ENCODE data around the gene ATXN7. TPM values are rescaled to one million over a fixed set of nuclear protein-coding genes. Genes with fewer than 3 reads are reported as not detected.

ATXN7 gene
- polyA plus RNA-seq, 3 donors, result 2.7 to 29.5 (median 3.2) TPM

DNA sequence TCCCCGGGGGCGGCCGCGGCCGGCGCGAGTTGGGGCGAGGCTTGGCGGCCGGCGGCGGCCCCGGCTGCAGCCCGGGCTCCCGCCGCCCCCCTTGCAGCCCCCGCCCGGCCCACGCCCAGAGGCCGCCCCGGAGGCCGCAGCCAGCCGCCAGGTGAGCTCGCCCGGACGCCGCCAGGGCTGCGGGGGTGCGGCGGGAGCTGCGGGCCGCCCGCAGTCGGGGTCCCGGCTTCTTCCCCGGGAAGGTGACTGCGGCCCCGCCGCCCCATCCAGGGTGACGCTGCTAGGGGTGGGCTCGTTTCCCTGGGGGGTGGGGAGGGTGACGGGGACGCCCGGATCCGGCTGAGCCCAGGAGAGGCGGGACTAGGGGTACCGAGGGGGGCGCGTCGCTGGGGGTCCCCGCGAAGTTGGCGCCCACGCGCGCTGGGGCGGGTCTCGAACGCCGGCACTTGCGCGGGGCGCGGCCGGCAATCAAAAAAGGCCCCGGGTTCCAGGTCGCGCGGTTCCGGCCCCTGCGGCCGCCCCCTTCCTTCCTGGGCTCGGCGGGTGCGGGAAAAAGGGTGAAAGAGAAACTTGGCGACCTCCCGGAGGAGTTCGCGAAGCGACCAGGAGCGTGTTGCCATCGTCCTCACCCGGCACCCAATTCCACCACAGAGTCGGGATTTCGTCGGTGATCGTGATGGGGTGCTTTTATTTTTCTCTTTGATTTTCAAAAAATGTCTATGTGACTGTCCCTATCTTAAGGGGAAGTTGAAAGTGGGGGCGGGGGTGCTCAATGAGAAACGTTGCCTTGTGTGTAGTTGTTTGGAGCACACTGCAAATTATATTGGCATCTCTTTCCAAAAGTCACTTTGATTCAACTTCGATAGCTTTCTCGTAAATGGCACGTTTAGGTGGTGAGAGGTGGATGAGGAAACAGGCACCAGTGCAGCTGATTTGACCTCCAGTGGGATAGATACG, 619 bp downstream of the ATXN7 start:
- 0% methylated on average over 58 of the region's 93 CpGs for WGBS (ENCODE audit: insufficient coverage)
- Histone ChIP-seq H3K79me2 (ENCODE audit: insufficient read depth, low read length) (peaks cover 96% of the 10 kb centered on the region), H3K9me3 (replicated peaks in 1 of 2; ENCODE audit: control insufficient read depth in 1 of 2, insufficient read depth in 1 of 2, low read length in 2 of 2) (no peaks in the 10 kb centered on the region), H3K27me3 (ENCODE audit: control insufficient read depth in 2 of 2, insufficient read depth in 2 of 2, low read length in 2 of 2) (no peaks in the 10 kb centered on the region), H3K4me1 (ENCODE audit: control insufficient read depth in 1 of 2, insufficient read depth in 2 of 2, low read length in 2 of 2) (peaks cover 22 to 26% of the 10 kb centered on the region in 2 donors), H3K27ac (ENCODE audit: low read depth in 1 of 2, low read length in 2 of 2) (peak overlapping the region; percentile 85 to 93), H3K4me3 (replicated peaks in 1 of 3; ENCODE audit: low read depth in 2 of 3, low read length in 3 of 3) (peak overlapping the region; percentile 83 to 92 (median 90)), H2AFZ (ENCODE audit: insufficient read depth, low read depth, low read length, poor library complexity, severe bottlenecking) (peak overlapping the region; percentile 79), H3K4me2 (replicated peaks; ENCODE audit: extremely low read depth, low read length, poor library complexity, severe bottlenecking) (peak overlapping the region; percentile 87), H3K9ac (ENCODE audit: insufficient read depth, low read length, poor library complexity, severe bottlenecking) (peak overlapping the region; percentile 95), H4K20me1 (ENCODE audit: insufficient read depth, low read length) (peaks cover 23% of the 10 kb centered on the region), H3K36me3 (replicated peaks in 1 of 2; ENCODE audit: control insufficient read depth in 1 of 2, insufficient read depth in 2 of 2, low read length in 2 of 2) (peaks cover 0 to 13% of the 10 kb centered on the region in 2 donors)
- Mint-ChIP-seq H3K27ac (peak overlapping the region; percentile 89 to 97 (median 97)), H3K9me3 (no peaks in the 10 kb centered on the region), H3K4me3 (peak overlapping the region; percentile 96), H3K4me1 (peaks cover 39% of the 10 kb centered on the region), H3K36me3 (peaks cover 12 to 24% of the 10 kb centered on the region in 2 donors), H3K27me3 (ENCODE audit: low read depth in 3 of 3) (peaks cover 0 to 3% (median 3%) of the 10 kb centered on the region in 3 donors)
- DNase-seq, result peak; percentile 44 to 48 (median 45)
- intact Hi-C loops (cut with micrococcal nuclease), result loop anchor here (2.0 to 10.0 kb wide), 3 partner anchors 49 to 159 kb away; partner anchors contain the start of genes PSMD6 (in 1 of the 2) and SCAANT1 (in 1 of the 2)
- TF ChIP-seq, protein P1, sequence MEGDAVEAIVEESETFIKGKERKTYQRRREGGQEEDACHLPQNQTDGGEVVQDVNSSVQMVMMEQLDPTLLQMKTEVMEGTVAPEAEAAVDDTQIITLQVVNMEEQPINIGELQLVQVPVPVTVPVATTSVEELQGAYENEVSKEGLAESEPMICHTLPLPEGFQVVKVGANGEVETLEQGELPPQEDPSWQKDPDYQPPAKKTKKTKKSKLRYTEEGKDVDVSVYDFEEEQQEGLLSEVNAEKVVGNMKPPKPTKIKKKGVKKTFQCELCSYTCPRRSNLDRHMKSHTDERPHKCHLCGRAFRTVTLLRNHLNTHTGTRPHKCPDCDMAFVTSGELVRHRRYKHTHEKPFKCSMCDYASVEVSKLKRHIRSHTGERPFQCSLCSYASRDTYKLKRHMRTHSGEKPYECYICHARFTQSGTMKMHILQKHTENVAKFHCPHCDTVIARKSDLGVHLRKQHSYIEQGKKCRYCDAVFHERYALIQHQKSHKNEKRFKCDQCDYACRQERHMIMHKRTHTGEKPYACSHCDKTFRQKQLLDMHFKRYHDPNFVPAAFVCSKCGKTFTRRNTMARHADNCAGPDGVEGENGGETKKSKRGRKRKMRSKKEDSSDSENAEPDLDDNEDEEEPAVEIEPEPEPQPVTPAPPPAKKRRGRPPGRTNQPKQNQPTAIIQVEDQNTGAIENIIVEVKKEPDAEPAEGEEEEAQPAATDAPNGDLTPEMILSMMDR (IDR thresholded peaks at IDR 0.05), result no peak

DNA sequence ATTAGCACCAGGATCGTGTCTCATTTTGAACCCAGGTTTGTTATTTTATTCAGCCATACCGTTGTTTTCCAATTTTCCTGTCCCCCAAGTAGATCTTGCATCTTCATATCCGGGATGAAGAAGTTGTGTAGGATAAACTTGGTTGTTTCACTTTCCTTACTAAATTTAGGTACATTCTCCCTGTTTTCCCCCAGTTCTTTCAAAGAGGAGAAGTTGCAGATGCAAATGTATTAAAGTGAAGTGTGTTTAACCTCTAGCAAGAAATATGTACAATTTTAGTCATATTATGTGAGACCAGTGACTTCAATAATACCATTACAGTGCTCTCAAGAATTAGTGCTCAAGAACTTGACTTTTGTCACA, 1.3 kb downstream of the ATXN7 start:
- peaks cover 29% of the 10 kb centered on the region for H4K20me1 ChIP-seq (ENCODE audit: insufficient read depth, low read length)
- Mint-ChIP-seq H3K4me3 (peak overlapping the region; percentile 96), H3K27me3 (ENCODE audit: low read depth in 3 of 3) (peaks cover 0 to 3% (median 3%) of the 10 kb centered on the region in 3 donors), H3K27ac (peak overlapping the region; percentile 89 to 97 (median 97)), H3K36me3 (peaks cover 12 to 24% of the 10 kb centered on the region in 2 donors), H3K9me3 (no peaks in the 10 kb centered on the region), H3K4me1 (peaks cover 41% of the 10 kb centered on the region)
- intact Hi-C loops (cut with micrococcal nuclease), result loop anchor here (2.0 to 10.0 kb wide), 3 partner anchors 48 to 158 kb away; partner anchors contain the start of genes PSMD6 (in 1 of the 2) and SCAANT1 (in 1 of the 2)
- peak overlapping the region; percentile 85 to 93 for H3K27ac ChIP-seq (ENCODE audit: low read depth in 1 of 2, low read length in 2 of 2)
- DNase-seq, result no peak
- H3K9ac ChIP-seq (ENCODE audit: insufficient read depth, low read length, poor library complexity, severe bottlenecking), result peak overlapping the region; percentile 95
- H3K4me2 ChIP-seq (replicated peaks; ENCODE audit: extremely low read depth, low read length, poor library complexity, severe bottlenecking), result peak overlapping the region; percentile 87
- WGBS (ENCODE audit: insufficient coverage), result no CpG with 5 or more reads among the region's 3 CpGs
- peaks cover 22 to 26% of the 10 kb centered on the region in 2 donors for H3K4me1 ChIP-seq (ENCODE audit: control insufficient read depth in 1 of 2, insufficient read depth in 2 of 2, low read length in 2 of 2)
- H2AFZ ChIP-seq (ENCODE audit: insufficient read depth, low read depth, low read length, poor library complexity, severe bottlenecking), result peak overlapping the region; percentile 79
- TF ChIP-seq, protein P1 (IDR thresholded peaks at IDR 0.05), result no peak
- peak overlapping the region; percentile 83 to 92 (median 90) for H3K4me3 ChIP-seq (replicated peaks in 1 of 3; ENCODE audit: low read depth in 2 of 3, low read length in 3 of 3)
- H3K36me3 ChIP-seq (replicated peaks in 1 of 2; ENCODE audit: control insufficient read depth in 1 of 2, insufficient read depth in 2 of 2, low read length in 2 of 2), result peaks cover 0 to 13% of the 10 kb centered on the region in 2 donors
- H3K9me3 ChIP-seq (replicated peaks in 1 of 2; ENCODE audit: control insufficient read depth in 1 of 2, insufficient read depth in 1 of 2, low read length in 2 of 2), result no peaks in the 10 kb centered on the region
- no peaks in the 10 kb centered on the region for H3K27me3 ChIP-seq (ENCODE audit: control insufficient read depth in 2 of 2, insufficient read depth in 2 of 2, low read length in 2 of 2)
- H3K79me2 ChIP-seq (ENCODE audit: insufficient read depth, low read length), result peaks cover 96% of the 10 kb centered on the region
